CD14-positive monocyte (primary cell): ENCODE data around the gene MTCH2. TPM values are rescaled to one million over a fixed set of nuclear protein-coding genes. Genes with fewer than 3 reads are reported as not detected.

Experiments
- DNase-seq, 3 donors: peaks; one replicate each; pipeline ENCODE4 v3.0.0-alpha.2; 2011 to 2022
- H2AFZ ChIP-seq: 2 replicates; pipeline ENCODE4 v1.6.0; 2012; ENCODE audit warnings: mild to moderate bottlenecking, low read depth, low read length, inconsistent platforms; ENCODE audit not compliant: insufficient read depth, poor library complexity, severe bottlenecking
- H3K27ac ChIP-seq, 2 donors: 1 replicate in 1 of 2; 2 replicates in 1 of 2; pipeline ENCODE4 v1.5.1; 2012 to 2013; ENCODE audit warnings: low read length in 2 of 2, control low read depth in 1 of 2, inconsistent platforms in 1 of 2, low read depth in 1 of 2, mild to moderate bottlenecking in 1 of 2
- H3K27me3 ChIP-seq, 2 donors: one replicate each; pipeline versions ENCODE4 v1.6.0 to v1.6.1; 2011 to 2013; ENCODE audit warnings: low read length in 2 of 2; ENCODE audit not compliant: control insufficient read depth in 2 of 2, insufficient read depth in 2 of 2
- H3K36me3 ChIP-seq, 2 donors: replicated peaks in 1 of 2; 1 replicate in 1 of 2; 2 replicates in 1 of 2; pipeline versions ENCODE4 v1.5.1 to v1.6.1; 2012 to 2013; ENCODE audit warnings: low read length in 2 of 2, control low read depth in 1 of 2, inconsistent platforms in 1 of 2, mild to moderate bottlenecking in 1 of 2; ENCODE audit not compliant: insufficient read depth in 2 of 2, control insufficient read depth in 1 of 2
- H3K4me1 ChIP-seq, 2 donors: 1 replicate in 1 of 2; 2 replicates in 1 of 2; pipeline versions ENCODE4 v1.5.1 to v1.6.1; 2012 to 2013; ENCODE audit warnings: low read length in 2 of 2, control low read depth in 1 of 2, inconsistent platforms in 1 of 2, mild to moderate bottlenecking in 1 of 2, moderate library complexity in 1 of 2; ENCODE audit not compliant: insufficient read depth in 2 of 2, control insufficient read depth in 1 of 2
- H3K4me2 ChIP-seq: replicated peaks from 2 replicates; pipeline ENCODE3; 2012; ENCODE audit warnings: low read length, moderate library complexity, mild to moderate bottlenecking; ENCODE audit not compliant: poor library complexity, severe bottlenecking; ENCODE audit errors: extremely low read depth
- H3K4me3 ChIP-seq, 3 experiments: fragments of 200-600 bp in 1 of 3; sonication (generic) in 1 of 3; replicated peaks in 1 of 3; 1 replicate in 2 of 3; 2 replicates in 1 of 3; pipeline ENCODE4 v1.5.1; 2011 to 2013; ENCODE audit warnings: low read length in 3 of 3, mild to moderate bottlenecking in 3 of 3, control low read depth in 2 of 3, low read depth in 2 of 3, inconsistent platforms in 1 of 3, moderate library complexity in 1 of 3
- H3K79me2 ChIP-seq: 2 replicates; pipeline ENCODE4 v1.6.0; 2012; ENCODE audit warnings: mild to moderate bottlenecking, control low read depth, inconsistent platforms, low read length, moderate library complexity; ENCODE audit not compliant: insufficient read depth
- H3K9ac ChIP-seq: 2 replicates; pipeline ENCODE4 v1.6.0; 2017; ENCODE audit warnings: low read length, mild to moderate bottlenecking; ENCODE audit not compliant: insufficient read depth, poor library complexity, severe bottlenecking
- H3K9me3 ChIP-seq, 2 donors: replicated peaks in 1 of 2; 1 replicate in 1 of 2; 2 replicates in 1 of 2; pipeline versions ENCODE4 v1.5.1 to v1.6.1; 2012 to 2013; ENCODE audit warnings: low read length in 2 of 2, control low read depth in 1 of 2; ENCODE audit not compliant: control insufficient read depth in 1 of 2, insufficient read depth in 1 of 2
- H4K20me1 ChIP-seq: 2 replicates; pipeline ENCODE4 v1.6.0; 2012; ENCODE audit warnings: mild to moderate bottlenecking, low read length, control low read depth, moderate library complexity; ENCODE audit not compliant: insufficient read depth
- H3K27ac Mint-ChIP-seq, 7 donors: one replicate each; pipeline ENCODE4 v1.8.0; 2020; ENCODE audit warnings: mild to moderate bottlenecking in 7 of 7, mixed read lengths in 7 of 7, moderate library complexity in 6 of 7, inconsistent platforms in 2 of 7
- H3K27me3 Mint-ChIP-seq, 3 donors: one replicate each; pipeline ENCODE4 v1.8.0; 2021 to 2022; ENCODE audit warnings: low read depth in 3 of 3, mild to moderate bottlenecking in 3 of 3, mixed read lengths in 3 of 3, moderate library complexity in 3 of 3, inconsistent platforms in 1 of 3
- H3K36me3 Mint-ChIP-seq, 2 donors: one replicate each; pipeline ENCODE4 v1.8.0; 2020; ENCODE audit warnings: mixed read lengths in 2 of 2, inconsistent platforms in 1 of 2, mild to moderate bottlenecking in 1 of 2
- H3K4me1 Mint-ChIP-seq: one replicate; pipeline ENCODE4 v1.8.0; 2020; ENCODE audit warnings: mild to moderate bottlenecking, mixed read lengths
- H3K4me3 Mint-ChIP-seq, 2 donors: one replicate each; pipeline ENCODE4 v1.8.0; 2020; ENCODE audit warnings: mild to moderate bottlenecking in 2 of 2, mixed read lengths in 2 of 2, moderate library complexity in 1 of 2
- H3K9me3 Mint-ChIP-seq, 7 donors: one replicate each; pipeline ENCODE4 v1.8.0; 2020 to 2022; ENCODE audit warnings: mixed read lengths in 7 of 7, mild to moderate bottlenecking in 6 of 7, moderate library complexity in 6 of 7, inconsistent platforms in 2 of 7
- CTCF ChIP-seq: fragments of 200-600 bp; IDR thresholded peaks from one replicate; pipeline ENCODE4 v1.8.0; 2022; ENCODE audit warnings: antibody characterized with exemption, mild to moderate bottlenecking
- WGBS: methylation state at CpG from one replicate; pipeline ENCODE4 v1.1.5; 2013; ENCODE audit warnings: missing lambda C conversion rate; ENCODE audit not compliant: insufficient coverage; 5-methylcytosine and 5-hydroxymethylcytosine counted together
- intact Hi-C, 2 donors: fragments of 100-400 bp; cut with micrococcal nuclease; formaldehyde crosslinking; loops; one replicate each; pipeline versions ENCODE4 v1.15.0 to v1.15.1; 2023
- polyA plus RNA-seq, 3 donors: library from polyadenylated mRNA; depleted of rRNA in 1 of 3; unstranded in 2 of 3; stranded (reverse) in 1 of 3; fragments of 300-500 nt in 2 of 3; fragments of >200 nt in 1 of 3; fragmentation: Illumina TruSeq in 2 of 3; gene quantifications; 1 replicate in 2 of 3; 2 replicates in 1 of 3; pipeline ENCODE4 v1.2.3, GENCODE V29; 2012 to 2021

MTCH2 gene
- polyA plus RNA-seq, 3 donors = 31.7 to 116 (median 98.0) TPM

- no peak overlapping the region for H3K27ac ChIP-seq
- H3K9me3 ChIP-seq = peaks cover 5 to 8% of the 10 kb centered on the region in 2 donors
- no peak overlapping the region for H3K9ac ChIP-seq
- H3K4me3 Mint-ChIP-seq = no peak overlapping the region
- intact Hi-C loops = no loop called here
- H3K4me1 ChIP-seq = no peaks in the 10 kb centered on the region
- DNase-seq = no peak
- no peaks in the 10 kb centered on the region for H3K79me2 ChIP-seq
- no peak for TF ChIP-seq CTCF
- no peak overlapping the region for H3K4me3 ChIP-seq
- H3K4me2 ChIP-seq = no peak overlapping the region
- H3K36me3 ChIP-seq = no peaks in the 10 kb centered on the region
- no peak overlapping the region for H3K27ac Mint-ChIP-seq
- H2AFZ ChIP-seq = no peak overlapping the region
- H3K27me3 Mint-ChIP-seq = peaks cover 2 to 6% (median 2%) of the 10 kb centered on the region in 3 donors
- H3K9me3 Mint-ChIP-seq = peaks cover 8 to 15% (median 9%) of the 10 kb centered on the region in 7 donors
- 92% methylated on average over 2 of the region's 3 CpGs for WGBS
- no peaks in the 10 kb centered on the region for H3K27me3 ChIP-seq
- no peaks in the 10 kb centered on the region for H4K20me1 ChIP-seq
- no peaks in the 10 kb centered on the region for H3K36me3 Mint-ChIP-seq
- H3K4me1 Mint-ChIP-seq = no peaks in the 10 kb centered on the region
Measured at GRCh38 chr11:47649276-47649675, 6.9 kb upstream of the MTCH2 start.

- Histone ChIP-seq H3K27me3 (no peaks in the 10 kb centered on the region), H3K27ac (no peak overlapping the region), H3K9ac (no peak overlapping the region), H3K36me3 (no peaks in the 10 kb centered on the region), H4K20me1 (no peaks in the 10 kb centered on the region), H3K4me1 (peaks cover 13 to 19% of the 10 kb centered on the region in 2 donors), H2AFZ (no peak overlapping the region), H3K79me2 (peaks cover 13% of the 10 kb centered on the region), H3K4me2 (no peak overlapping the region), H3K9me3 (no peaks in the 10 kb centered on the region), H3K4me3 (no peak overlapping the region)
- DNase-seq = no peak
- WGBS = 90% methylated on average over 2 of the region's 6 CpGs
- peaks cover 14% of the 10 kb centered on the region for H3K4me1 Mint-ChIP-seq
- H3K4me3 Mint-ChIP-seq = no peak overlapping the region
- no peak for TF ChIP-seq CTCF
- H3K9me3 Mint-ChIP-seq = peaks cover 0 to 4% (median 0%) of the 10 kb centered on the region in 7 donors
- no peaks in the 10 kb centered on the region for H3K36me3 Mint-ChIP-seq
- intact Hi-C loops = no loop called here
- peak overlapping the region in 1 of 7 donors; percentile 37 for H3K27ac Mint-ChIP-seq
- H3K27me3 Mint-ChIP-seq = peaks cover 0 to 6% (median 2%) of the 10 kb centered on the region in 3 donors
Measured at GRCh38 chr11:47646019-47646418, 3.7 kb upstream of the MTCH2 start.
